Testis (tissue), 2 donors: ENCODE data around the gene KRTAP9-7.

Experiments
- CTCF ChIP-seq, 3 experiments: fragments of 450-650 bp in 2 of 3; fragments of 200-600 bp in 1 of 3; sonication (generic) in 1 of 3; IDR thresholded peaks; one replicate each; pipeline ENCODE4 v1.5.1; 2016 to 2019; ENCODE audit warnings: antibody characterized with exemption in 3 of 3, mild to moderate bottlenecking in 2 of 3, moderate library complexity in 1 of 3
- POLR2A ChIP-seq: fragments of 450-650 bp; IDR thresholded peaks from one replicate; pipeline ENCODE4 v1.6.1; 2017; ENCODE audit warnings: antibody characterized with exemption, mild to moderate bottlenecking, moderate library complexity

- TF ChIP-seq POLR2A (no peak), CTCF (IDR thresholded peaks at IDR 0.05) (no peak)
These were observed 45.4 kb upstream of the KRTAP9-7 start for GRCh38 chr17:41230094-41230493.
